ENCODE results near the gene KIAA1671.

The KIAA1671 gene

DNA sequence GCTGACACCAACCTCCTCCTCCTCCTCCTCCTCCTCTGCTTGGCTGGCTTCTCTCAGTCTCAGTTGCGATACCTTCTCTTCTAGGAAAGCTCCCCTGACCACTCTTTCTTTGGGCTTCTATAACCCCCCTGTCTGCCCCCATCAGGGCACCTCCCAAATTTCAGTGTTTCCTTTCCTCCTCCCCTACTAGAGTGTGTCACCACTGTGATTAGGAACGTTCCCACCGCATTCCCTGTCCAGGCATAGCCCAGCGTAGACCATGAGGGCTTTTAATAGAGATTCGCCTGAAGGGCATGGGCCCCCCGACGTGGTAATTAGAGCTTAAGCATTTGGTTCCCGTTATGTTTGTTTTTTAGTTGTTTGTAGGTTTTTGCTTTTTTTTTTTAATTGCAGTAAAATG, 65.5 kb downstream of the KIAA1671 start:
- no peak for DNase-seq

DNA sequence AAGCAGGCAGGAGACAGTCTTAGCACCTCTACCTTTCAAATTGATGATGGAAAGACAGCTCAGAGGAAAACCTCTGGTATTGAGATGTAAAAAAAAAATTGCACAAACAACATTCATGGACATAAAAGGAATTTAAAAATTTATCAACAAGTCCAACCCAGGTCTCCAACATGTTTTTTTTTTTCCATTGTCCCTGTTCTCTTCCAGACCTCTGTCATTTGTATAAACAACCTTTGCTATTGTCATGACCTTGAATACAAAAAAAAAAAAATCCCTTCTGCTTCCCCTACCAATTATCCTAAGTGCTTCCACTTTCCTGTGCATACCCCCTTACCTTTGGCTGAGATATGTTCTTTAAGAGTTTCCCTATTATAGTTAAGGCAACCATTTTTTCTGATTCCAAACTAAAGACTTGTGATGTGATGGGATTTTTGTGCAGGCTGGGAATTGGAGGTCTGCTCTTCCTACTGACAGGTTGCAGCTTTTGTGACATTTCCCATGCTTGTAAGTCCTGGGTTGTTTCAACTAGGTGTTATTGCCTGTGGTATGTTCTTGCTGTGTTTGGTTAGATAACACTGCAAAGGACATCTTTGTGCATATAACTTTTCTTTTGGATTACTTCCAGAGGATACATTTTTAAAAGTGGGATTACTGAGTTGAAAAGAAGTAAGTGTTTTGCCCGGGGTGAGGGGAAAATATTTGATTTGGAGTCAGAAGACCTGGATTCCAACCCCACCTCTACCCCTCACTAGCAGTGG, 67.1 kb downstream of the KIAA1671 start:
- no peak for DNase-seq

DNA sequence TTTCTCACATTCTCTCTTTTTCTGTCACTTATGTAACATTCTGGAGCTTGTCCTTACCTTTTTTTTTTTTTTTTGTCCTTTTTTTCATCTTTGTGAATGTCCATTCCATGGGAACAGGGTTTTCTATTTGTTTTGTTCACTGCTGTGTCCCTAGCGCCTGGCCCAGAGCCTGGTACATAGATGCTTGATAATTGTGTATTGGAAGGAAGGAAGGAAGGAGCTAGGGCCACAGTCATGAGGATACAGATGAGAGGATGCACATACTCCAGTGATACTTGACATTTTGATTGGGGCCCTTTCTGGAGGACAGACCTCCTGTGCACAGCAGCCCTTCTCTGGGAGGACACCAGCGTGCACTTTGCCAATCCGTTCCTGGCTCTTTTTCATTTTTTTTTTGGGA, 68.9 kb downstream of the KIAA1671 start:
- peak; percentile 20 for DNase-seq

DNA sequence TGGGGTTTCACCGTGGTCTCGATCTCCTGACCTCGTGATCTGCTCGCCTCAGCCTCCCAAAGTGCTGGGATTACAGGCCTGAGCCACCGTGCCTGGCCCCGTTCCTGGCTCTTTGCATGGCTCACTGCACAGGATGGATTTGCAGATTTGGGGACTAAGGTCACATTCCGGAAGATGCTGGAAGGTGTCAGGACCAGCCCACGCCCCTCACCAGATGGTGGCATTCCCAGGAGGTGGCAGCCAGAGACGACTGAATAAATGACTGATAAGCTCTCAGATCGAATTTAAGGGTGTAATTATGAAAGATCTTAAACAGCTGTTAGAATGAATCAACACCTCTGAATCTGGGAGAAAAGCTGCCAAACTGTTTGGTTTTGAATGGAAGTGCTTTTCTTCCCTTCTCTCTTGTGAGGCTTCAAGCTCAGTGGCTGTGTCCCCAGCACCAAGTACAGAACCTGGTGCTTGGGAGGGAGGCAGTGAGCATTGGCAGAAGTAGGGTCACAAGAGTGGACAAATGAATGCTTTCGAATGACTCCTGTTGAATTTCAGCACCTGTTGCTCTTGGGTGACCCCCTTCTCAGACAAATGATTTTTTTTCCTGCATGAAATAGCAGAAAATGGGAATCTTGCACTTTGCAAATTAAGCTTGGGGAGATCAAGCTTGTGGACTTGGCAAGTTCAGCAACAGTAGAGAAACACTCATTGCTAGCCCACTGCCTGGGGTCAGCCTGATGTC, 69.6 kb downstream of the KIAA1671 start:
- no peak for DNase-seq

DNA sequence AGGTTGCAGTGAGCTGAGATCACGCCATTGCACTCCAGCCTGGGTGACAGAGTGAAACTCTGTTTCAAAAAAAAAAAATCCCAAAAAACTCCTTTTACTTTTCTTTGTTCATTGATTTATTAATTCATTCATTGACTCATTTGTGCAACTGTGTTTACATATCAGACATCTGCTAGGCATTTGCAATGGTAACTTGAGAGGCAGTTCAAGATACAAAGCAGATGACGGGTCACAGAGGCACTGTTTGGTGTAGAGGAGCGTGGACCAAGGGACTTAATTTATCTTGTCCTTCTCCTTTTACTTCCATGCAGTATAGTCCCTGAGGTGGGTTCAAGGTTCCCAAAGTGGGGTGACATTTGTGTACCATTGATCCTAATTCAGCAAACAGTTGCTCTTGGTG, 71.4 kb downstream of the KIAA1671 start:
- DNase-seq, result no peak

DNA sequence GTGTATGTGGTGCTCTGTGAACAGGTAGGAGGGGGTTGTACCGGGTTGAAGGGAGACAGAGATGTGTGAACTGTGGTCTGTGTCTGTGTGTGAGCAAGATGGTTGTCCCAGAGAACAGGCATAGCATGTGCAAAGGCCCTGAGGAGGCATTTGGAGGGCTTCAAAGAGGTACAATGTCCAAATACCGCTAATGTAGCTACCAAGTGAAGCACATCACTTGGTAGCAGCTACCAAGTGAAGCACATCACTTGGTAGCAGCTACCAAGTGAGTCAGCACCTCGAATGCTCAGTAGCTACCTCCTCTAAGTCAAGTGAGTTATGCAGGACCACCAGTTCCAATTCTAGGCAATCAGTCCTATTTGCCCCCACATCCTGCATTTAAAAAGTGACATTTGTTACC, 72.4 kb downstream of the KIAA1671 start:
- DNase-seq, result no peak

DNA sequence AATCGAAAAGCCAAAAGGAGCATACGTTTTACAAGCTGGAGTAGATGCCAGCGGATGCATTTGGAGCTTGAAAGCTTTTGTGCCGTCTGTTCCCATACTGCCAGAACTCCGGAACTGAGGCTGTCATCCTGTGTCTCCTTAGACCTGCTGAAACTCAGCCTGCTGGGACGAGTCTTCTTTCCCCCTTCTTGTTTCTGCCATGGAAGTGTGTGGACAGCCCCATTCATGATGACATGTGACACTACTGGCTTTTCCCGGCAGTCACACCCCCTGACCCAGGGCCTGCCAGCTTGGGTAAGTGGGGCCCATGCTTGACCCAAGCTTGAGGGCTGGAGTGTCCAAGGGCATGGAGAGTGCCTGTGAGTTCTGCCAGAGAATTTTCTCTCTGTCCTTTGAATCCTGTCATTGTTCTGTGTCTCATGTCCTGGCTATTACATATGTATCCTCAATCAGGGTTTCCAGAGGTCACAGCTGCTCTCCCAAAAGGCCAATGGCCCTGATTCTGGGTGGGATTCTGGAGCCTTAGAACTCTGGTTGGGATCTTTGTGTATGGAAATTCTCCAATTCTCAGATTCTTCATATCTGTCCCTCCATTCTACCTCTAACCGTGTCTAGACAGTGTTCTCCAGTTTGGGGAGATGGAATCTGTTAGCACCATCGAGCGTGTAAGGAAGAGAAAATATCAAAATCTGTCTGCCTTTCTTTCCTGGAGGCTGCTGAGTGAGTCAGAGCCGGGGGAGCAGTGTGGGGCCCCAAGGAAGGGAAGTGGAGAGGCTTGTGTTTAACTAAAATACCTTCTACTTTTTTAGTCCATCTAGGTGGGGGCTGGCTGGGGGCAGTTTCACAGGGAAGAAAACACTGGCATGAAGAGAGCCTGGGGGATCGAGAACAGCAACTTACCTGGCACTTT, 73.2 kb downstream of the KIAA1671 start:
- DNase-seq, result no peak

DNA sequence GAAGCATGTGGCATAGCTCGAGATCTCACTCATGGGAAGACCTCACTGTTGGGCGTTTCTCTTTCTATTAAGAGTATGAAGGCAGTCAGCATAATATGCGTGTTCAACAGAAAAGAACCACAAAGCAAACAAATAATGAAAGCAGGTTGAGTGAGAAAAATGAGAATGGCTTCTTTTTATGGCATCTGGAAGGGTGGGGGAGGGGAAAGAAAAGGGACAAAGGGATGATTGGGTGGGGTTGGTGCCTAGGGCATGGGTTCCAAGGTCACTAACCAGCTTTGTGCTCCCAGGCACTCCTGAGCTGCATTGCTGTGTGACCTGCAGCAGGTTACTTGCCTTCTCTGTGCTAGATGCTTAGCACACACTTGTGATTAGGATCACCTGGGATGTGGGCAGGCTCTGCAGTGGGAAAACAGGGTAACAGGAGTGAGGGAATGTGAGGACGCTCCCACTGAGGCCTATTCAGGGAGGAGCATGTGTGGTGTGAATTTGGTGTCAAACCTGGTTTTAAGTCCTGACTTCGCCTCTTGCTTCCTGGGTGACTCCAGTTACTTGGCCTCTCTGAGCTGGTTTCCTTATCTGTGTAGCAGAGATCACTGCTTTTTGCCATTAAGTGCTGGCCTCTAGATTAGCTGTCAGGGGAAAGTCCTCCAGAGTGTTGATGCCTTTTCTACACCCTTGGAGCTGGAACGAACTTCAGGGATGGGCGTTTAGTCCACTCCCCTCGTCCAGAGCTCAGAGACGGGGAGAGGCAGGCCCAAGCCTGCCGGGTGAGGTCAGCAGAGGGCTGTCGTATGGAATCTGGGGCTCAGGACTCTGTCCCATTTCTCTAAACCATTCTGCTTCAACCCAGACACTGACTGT, 74.8 kb downstream of the KIAA1671 start:
- no peak for DNase-seq

DNA sequence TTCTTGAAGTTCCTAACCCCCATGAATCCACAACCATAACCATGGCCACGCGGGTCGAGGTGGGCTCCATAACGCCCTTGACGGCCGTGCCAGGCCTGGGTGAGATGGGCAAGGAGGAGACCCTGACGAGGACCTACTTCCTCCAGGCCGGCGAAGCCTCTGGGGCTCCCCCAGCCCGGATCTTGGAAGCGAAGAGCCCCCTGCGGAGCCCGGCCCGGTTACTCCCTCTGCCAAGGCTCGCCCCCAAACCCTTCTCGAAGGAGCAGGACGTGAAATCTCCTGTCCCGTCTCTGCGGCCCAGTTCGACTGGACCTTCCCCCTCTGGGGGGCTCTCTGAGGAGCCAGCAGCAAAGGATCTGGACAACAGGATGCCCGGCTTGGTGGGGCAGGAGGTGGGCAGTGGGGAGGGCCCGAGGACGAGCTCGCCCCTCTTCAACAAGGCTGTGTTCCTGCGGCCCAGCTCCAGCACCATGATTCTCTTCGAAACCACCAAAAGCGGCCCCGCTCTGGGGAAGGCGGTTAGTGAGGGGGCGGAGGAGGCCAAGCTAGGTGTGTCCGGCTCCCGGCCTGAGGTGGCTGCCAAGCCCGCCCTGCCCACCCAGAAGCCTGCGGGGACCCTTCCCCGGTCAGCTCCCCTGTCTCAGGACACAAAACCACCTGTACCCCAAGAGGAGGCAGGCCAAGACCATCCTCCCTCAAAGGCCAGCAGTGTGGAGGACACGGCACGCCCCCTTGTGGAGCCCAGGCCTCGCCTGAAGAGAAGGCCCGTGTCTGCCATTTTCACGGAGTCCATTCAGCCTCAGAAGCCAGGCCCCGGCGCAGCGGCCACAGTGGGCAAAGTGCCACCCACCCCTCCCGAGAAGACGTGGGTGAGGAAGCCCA, 75.7 kb downstream of the KIAA1671 start:
- no peak for DNase-seq

DNA sequence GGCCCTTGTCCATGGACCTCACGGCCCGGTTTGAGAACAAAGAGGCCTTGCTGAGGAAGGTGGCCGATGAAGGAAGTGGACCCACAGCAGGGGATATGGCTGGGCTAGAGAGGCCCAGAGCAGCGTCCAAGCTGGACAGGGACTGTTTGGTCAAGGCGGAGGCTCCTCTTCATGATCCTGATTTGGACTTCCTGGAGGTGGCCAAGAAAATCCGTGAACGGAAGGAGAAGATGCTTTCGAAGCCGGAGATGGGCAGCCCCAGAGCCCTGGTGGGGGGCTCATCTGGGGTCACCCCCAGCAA, 76.3 kb downstream of the KIAA1671 start:
- DNase-seq, result no peak

DNA sequence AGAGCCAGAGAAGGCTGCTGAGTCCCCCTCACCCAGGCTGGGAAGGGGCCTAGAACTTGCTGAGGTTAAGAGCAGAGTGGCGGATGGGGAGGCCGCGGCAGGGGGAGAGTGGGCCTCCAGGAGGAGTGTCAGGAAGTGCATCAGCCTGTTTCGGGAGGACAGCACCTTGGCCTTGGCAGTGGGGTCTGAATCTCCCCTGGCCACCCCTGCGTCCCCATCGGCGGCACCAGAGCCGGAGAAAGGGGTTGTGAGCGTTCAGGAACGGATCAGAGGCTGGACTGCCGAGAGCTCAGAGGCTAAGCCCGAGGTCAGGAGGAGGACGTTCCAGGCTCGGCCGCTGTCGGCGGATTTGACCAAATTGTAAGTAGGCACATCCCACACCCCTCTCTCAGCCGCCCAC, 76.7 kb downstream of the KIAA1671 start:
- no peak for DNase-seq

DNA sequence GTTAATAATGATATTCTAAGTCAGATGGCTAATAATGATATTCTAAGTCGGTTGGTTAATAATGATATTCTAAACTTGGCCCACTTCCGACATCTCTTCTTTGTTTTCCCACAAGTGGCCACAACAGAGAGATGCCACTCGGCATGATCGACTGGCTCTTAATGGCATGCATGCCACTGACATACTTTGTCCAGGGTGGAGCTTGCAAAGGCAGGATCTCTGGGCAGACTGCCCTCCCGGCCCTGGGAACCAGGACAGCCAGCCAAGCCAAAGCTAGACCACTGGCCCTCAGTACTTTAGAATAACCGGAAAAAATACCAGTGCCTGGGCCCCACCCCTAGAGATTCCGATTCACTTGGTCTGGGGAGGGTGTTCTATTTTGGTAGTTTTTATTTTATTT, 78.1 kb downstream of the KIAA1671 start:
- DNase-seq, result no peak

DNA sequence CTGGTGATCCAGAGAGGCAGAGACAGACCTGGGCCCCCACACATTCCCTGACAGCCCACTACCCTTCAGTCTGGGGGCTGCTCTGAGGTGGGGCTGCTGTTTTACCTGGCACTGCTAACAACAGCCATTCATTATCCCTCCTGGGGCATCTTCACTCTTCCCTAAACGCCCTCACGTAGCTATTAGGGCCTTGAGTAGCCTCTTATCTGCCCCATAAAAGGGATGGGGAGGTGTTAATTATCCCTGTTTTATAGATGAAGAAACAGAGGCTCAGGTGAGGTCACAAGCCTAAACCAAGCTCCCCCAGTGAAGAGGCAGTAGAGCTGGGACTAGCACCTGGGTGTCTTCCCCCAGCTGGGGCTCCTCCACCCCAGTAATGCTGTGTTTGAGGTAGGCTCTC, 79.5 kb downstream of the KIAA1671 start:
- no peak for DNase-seq

DNA sequence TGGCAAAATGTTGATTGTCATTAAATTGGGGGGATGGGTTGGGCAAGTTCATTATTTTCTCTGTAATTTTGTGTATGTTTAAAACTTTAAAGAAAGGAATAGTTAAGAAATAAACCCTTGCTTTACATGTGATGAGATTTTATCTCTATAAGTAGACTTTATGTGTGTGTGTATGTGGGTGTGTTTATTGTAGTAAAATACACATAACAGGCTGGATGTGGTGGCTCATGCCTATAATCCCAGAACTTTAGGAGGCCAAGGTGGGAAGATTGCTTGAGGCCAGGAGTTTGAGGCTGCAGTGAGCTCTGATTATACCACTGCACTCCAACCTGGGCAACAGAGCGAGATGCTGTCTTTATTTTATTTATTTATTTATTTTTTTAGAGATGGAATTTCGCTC, 83.2 kb downstream of the KIAA1671 start:
- DNase-seq, result no peak

DNA sequence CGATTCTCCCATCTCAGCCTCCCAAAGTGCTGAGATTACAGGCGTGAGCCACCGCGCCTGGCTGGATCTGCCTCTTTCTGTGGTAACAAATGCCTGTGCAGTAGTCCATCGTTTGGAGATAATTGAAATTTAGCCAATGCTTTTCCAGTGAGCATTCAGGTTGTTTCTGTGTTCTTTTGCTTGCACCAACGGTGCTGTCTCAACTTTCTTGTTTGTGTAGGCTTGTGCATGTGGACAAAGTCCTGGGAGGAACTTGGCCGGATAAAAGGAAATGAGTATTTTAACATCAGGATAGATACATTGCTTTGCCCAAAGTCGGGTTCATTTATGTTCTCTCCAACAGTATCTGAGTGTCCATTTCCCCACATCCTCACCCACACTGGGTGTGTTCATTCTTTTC, 85.7 kb downstream of the KIAA1671 start:
- DNase-seq, result no peak

DNA sequence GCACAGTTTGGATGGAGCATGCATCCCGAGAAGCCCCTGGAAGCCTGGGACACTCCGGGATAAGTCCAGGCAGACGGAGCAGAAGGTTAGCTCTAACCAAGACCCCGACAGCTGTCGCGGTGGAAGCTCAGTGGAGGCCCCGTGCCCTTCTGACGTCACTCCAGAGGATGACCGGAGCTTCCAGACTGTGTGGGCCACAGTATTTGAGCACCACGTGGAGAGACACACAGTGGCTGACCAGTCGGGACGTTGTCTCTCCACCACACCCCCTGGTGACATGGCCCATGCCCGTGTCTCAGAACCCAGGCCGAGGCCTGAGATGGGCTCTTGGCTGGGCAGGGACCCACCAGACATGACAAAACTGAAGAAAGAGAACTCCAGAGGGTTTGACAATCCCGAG, 86.3 kb downstream of the KIAA1671 start:
- DNase-seq, result no peak

DNA sequence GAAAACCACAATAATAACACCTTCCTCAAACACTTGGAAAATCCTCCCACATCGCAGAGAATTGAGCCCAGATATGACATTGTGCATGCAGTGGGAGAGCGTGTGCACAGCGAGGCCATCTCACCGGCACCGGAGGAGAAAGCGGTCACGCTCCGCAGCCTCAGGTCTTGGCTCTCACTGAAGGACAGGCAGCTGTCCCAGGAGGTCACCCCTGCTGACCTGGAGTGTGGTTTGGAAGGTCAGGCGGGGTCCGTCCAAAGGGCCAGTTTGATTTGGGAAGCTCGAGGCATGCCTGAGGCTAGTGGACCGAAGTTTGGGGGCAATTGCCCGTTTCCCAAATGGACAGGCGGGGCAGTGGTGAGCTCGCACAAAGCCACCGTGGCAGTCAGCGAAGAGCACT, 86.7 kb downstream of the KIAA1671 start:
- no peak for DNase-seq

DNA sequence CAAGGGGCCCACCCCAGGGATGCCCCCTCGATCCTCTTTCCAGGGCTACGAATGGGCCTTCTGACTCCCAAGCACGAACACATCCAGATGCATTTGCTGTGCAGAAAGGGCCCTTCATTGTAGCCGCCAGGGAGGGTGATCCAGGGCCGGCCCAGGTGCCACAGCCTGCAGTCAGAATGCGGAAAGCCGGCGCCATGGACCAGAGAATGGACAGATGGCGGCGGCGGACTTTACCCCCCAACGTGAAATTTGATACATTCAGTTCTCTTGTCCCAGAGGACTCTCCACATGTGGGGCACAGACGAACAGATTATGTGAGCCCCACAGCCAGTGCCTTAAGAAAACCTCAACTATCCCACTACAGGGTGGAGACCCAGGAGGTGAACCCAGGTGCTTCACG, 87.2 kb downstream of the KIAA1671 start:
- DNase-seq, result no peak

DNA sequence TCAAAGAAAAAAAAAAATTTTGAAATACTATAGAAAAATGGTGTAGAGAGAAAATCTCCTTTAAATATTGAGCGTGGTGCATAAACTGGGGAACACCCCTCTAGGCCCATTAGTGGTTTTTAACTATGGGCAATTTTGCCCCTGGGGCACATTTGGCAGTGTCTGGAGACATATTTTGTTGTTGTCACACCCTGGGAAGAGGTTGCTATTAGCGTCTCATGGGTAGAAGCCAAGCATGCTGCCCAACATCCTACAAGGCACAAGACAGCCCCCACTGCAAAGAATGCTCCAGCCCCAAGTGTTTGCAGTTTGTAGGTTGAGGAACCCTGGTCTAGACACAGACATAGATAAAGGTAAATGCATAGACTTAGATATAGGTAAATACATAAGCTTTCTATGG, 92.6 kb downstream of the KIAA1671 start:
- no peak for DNase-seq

DNA sequence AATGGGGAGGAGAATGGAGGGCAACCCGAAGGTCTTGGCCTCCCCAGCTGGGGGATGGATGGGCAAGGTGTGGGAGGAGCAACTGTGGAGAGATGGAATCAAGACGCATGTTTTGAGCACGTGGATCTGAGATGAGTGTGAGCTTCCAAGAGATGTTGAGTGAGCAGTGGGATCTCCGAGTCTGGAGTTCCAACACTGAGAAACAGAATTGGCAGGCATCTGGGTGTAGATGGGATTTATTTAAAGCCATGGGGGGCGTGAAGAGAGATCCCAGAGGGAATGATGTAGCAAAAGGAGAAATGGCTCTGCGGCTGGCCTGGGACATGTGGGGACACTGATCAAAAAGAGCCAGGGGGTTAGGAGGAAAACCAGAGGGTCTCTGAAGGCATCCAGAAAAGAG, 95.6 kb downstream of the KIAA1671 start:
- DNase-seq, result no peak
